Measurements from ENCODE around the gene SEC24D.

The SEC24D gene

GRCh38 chr4:118745357-118745756, 90.6 kb downstream of the SEC24D start:
- DNase-seq: no peak

- no peak for DNase-seq
Observed at GRCh38 chr4:118743867-118744266, 92.1 kb downstream of the SEC24D start.

- no peak for DNase-seq
Observed at GRCh38 chr4:118742050-118742449, 93.9 kb downstream of the SEC24D start.

- no peak for DNase-seq
Observed at GRCh38 chr4:118741301-118741855, 94.5 kb downstream of the SEC24D start.

GRCh38 chr4:118740869-118741268, 95.1 kb downstream of the SEC24D start:
- DNase-seq: peak in 1 of 2 experiments; percentile 12

- DNase-seq: no peak
Observed at GRCh38 chr4:118739022-118739713, 96.8 kb downstream of the SEC24D start.

- DNase-seq: no peak
Observed at GRCh38 chr4:118738090-118738489, 97.8 kb downstream of the SEC24D start.

- peak; percentile 17 to 48 for DNase-seq
Observed at GRCh38 chr4:118736900-118737299, 99.0 kb downstream of the SEC24D start.

GRCh38 chr4:118734491-118735205, 101.3 kb downstream of the SEC24D start:
- no peak for DNase-seq

- DNase-seq: no peak
Observed at GRCh38 chr4:118732591-118733330, 103.2 kb downstream of the SEC24D start.

- no peak for DNase-seq
Observed at GRCh38 chr4:118730683-118731082, 105.2 kb downstream of the SEC24D start.

GRCh38 chr4:118729287-118730286, 106.3 kb downstream of the SEC24D start:
- no peak for DNase-seq

- no peak for DNase-seq
Observed at GRCh38 chr4:118727360-118727759, 108.6 kb downstream of the SEC24D start.

- no peak for DNase-seq
Observed at GRCh38 chr4:118723369-118723768, 112.6 kb downstream of the SEC24D start.

- no peak for DNase-seq
Observed at GRCh38 chr4:118721752-118722151, 114.2 kb downstream of the SEC24D start.

GRCh38 chr4:118718511-118719170, 117.3 kb downstream of the SEC24D start:
- no peak for DNase-seq

GRCh38 chr4:118716304-118716703, 119.6 kb downstream of the SEC24D start:
- DNase-seq: no peak

- DNase-seq: no peak
Observed at GRCh38 chr4:118714682-118715081, 121.2 kb downstream of the SEC24D start.

- DNase-seq: no peak
Observed at GRCh38 chr4:118712872-118713271, 123.1 kb downstream of the SEC24D start.

- DNase-seq: no peak
Observed at GRCh38 chr4:118711052-118711451, 124.9 kb downstream of the SEC24D start.

- no peak for DNase-seq
Observed at GRCh38 chr4:118703118-118703517, 132.8 kb downstream of the SEC24D start.

All from NCI-H2081 (cell line).